Activated CD4-positive, CD25-positive, alpha-beta regulatory T cell (primary cell): ENCODE data around the gene CENPVL1.
"Not testable (repeated sequence)": the region's sequence is repeated elsewhere in the genome, so short reads cannot be mapped to it uniquely, and the experiment has no call there.

Source experiments
- DNase-seq, 4 experiments: peaks; one replicate each; lab custom pipeline; 2025; lab: John Stamatoyannopoulos, UW

Gene CENPVL1

DNA sequence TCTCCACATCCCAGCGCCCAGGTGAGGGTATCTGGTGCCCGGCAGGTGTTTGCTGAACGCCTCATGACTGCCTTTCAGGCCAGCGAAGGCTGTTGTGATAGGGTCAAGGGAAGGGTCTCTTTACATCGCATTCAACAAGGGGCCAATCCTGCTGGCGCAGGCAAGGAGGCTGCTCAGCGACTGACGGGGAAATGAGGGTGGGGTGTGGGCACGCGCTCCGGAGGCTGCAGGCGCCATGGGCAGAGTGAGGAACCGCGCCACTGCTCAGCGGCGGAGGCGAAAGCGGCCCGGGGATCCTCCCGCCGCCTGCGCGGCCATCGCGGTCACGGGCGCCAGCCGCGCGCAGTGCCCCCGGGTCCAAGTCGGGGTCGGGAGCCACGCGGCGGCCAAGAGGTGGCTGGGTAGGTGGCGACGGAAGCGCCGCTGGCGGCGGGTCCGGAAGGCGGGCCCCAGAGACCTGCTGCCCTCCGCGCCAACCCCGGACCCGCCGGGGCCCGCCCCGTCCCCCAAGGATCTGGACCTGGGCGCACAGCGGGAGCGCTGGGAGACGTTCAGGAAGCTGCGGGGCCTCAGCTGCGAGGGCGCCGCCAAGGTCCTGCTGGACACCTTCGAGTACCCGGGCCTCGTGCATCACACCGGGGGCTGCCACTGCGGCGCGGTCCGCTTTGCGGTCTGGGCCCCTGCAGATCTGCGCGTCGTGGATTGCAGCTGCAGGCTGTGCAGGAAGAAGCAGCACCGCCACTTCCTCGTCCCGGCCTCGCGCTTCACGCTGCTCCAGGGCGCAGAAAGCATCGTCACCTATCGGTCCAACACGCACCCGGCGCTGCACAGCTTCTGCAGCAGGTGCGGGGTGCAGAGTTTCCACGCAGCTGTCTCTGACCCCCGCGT is at the start of gene CENPVL1:
TSS of gene CENPVL1 (plus strand) at position 236 of the 888 bp plus-strand sequence. CDS start at position 236, 0 bp downstream.
- DNase-seq, result not testable (repeated sequence)

DNA sequence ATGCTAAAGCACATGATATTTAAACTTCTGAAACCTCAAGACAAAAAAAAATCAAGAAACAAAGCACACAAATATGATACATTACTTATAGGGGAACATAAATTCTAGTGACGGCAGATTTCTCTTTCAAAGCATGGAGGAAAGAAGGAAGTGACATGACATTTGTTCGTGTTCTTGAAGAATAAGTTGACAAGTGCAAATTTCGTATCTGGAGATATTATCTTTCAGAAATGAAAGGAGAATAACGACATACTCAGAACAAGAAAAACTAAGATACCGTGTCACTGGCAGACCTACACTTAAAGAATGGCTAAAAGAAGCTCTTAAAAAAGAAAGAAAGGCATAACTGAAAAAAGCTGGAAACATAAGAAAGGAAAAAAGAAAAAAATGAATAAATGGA is 44.3 kb upstream of the CENPVL1 start:
- DNase-seq, result no peak

DNA sequence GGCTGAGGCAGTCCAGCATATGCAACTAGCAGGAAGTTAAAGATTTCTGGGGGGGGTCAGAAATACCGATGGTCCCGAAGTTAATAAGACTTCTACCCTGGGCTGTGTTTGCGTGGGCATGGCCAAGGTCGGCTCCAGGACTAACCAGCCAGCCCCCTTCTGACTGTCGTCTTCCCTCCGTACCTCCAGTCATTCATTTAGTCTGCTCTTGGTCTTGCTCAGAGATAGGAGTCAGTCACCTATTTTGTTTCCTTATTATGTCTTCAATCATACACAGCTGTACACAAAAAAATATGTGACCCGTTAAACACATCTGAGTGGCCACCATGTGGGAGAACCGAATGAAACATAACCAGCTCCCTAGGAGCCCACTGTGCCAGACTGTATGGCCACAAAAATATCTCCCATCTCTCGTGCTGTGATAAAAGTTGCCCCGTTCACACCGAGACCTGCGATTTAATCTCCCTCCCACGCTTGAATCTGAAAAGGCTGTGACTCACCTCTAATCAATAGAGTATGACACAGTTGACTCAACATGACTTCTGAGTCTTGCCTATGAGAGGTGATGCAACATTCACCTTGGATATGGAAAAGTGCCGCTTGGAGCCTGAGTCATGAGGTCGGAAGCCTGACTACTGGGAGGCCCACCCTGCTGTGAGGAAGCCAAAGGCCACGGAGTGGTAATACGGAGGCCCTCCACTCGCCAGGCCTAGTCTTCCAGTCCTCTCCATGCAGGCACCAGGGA is 30.5 kb upstream of the CENPVL1 start:
- DNase-seq, result not testable (repeated sequence)

DNA sequence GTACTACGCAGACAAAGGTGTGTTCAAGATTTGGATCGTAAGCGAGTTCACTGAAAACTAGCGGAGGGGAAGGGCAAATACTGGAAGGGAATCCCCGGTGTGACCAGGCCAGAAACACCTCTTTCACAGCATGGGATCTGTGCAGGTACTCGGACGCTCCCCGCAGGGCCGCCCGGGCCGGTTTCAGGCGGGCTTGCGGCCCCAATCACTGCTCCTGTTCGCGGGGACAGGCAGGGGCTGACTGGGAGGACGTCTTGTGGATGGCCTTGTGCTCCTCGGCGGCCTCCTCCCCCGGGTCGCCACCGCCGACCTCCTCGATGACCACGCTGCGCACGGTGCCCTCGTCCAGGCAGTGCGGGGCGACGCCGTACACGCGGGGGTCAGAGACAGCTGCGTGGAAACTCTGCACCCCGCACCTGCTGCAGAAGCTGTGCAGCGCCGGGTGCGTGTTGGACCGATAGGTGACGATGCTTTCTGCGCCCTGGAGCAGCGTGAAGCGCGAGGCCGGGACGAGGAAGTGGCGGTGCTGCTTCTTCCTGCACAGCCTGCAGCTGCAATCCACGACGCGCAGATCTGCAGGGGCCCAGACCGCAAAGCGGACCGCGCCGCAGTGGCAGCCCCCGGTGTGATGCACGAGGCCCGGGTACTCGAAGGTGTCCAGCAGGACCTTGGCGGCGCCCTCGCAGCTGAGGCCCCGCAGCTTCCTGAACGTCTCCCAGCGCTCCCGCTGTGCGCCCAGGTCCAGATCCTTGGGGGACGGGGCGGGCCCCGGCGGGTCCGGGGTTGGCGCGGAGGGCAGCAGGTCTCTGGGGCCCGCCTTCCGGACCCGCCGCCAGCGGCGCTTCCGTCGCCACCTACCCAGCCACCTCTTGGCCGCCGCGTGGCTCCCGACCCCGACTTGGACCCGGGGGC is 28.2 kb upstream of the CENPVL1 start:
- not testable (repeated sequence) for DNase-seq

DNA sequence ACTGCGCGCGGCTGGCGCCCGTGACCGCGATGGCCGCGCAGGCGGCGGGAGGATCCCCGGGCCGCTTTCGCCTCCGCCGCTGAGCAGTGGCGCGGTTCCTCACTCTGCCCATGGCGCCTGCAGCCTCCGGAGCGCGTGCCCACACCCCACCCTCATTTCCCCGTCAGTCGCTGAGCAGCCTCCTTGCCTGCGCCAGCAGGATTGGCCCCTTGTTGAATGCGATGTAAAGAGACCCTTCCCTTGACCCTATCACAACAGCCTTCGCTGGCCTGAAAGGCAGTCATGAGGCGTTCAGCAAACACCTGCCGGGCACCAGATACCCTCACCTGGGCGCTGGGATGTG is 27.6 kb upstream of the CENPVL1 start, which contains the start of gene CENPVL2:
TSS of gene CENPVL2 (minus strand) at position 112 of the 343 bp plus-strand sequence. CDS start at position 112, 0 bp downstream.
- not testable (repeated sequence) for DNase-seq

DNA sequence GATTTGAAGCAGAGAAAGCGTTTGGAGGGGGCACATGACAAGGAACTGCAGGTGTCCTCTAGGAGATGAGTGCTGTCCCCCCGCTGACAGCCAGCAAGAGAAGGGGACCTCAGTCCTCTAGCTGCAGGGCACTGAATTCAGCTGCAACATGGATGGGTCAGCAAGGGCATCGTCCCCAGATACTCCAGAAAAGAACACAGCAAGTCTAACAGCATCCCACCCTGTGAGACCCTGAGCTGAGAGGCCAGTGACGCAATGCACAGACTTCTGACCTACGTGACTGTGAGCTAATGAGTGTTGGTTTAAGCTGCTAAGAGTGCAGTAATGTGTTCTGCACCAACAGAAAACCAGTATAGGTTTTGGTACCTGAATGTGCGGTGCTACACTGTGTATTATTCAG is 16.1 kb upstream of the CENPVL1 start:
- DNase-seq, result no peak

DNA sequence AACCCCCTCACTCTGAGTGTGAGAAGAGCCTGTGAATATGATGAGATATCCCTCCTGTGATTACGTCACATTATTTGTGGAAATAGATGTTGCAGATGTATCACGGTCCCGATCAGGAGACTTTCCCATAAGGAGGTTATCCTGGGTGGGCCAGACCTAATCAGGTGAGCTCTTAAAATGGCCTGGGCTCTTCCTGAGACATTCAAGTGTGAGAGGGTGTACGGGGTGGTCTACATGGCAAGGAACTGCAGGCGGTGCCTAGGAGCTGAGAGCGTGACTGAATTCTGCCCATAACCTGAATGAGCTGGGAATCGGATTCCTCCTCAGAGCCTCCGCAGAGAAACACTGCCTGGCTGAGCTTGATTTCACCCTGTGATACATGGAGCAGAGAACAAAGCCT is 12.9 kb upstream of the CENPVL1 start:
- no peak for DNase-seq

DNA sequence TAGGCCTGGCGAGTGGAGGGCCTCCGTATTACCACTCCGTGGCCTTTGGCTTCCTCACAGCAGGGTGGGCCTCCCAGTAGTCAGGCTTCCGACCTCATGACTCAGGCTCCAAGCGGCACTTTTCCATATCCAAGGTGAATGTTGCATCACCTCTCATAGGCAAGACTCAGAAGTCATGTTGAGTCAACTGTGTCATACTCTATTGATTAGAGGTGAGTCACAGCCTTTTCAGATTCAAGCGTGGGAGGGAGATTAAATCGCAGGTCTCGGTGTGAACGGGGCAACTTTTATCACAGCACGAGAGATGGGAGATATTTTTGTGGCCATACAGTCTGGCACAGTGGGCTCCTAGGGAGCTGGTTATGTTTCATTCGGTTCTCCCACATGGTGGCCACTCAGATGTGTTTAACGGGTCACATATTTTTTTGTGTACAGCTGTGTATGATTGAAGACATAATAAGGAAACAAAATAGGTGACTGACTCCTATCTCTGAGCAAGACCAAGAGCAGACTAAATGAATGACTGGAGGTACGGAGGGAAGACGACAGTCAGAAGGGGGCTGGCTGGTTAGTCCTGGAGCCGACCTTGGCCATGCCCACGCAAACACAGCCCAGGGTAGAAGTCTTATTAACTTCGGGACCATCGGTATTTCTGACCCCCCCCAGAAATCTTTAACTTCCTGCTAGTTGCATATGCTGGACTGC is 2.8 kb downstream of the CENPVL1 start:
- not testable (repeated sequence) for DNase-seq

DNA sequence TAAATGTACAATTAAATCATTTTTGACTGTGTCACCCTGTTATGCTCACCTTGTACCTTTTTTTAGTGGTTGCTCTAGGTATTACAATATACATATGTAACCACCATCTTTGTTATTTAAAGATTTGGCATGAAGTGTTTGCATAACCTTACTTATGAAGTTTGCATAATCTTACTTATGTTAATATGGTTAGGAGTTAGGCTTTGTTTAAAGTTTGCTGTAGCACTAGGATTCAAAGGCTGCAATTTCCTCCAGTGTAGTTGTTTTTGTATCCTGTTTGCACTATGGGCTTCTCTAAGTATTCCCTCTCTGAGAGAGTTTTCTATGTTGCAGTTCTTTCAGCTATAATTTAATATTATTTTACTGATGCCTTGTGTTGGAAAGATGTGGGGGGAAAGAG is 17.9 kb downstream of the CENPVL1 start:
- DNase-seq, result no peak

DNA sequence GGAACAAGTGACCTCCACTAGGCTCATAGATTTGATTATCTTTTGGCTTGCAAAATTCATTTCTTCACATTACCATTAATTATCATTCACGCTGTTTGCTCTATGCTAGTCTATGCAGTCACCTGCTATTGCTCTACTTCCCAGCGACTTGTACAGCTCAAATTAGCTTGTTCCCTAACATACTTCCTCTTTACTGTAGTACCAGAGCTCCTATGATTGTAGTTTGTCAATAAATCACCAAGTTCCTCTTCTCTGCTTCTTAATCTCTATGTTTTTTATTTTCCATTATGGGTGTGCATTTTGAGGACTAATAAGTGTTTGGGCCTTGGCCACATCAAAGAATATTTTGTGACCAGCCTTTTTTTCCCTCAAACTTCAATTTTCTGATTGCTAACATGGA is 26.8 kb downstream of the CENPVL1 start:
- DNase-seq, result no peak

DNA sequence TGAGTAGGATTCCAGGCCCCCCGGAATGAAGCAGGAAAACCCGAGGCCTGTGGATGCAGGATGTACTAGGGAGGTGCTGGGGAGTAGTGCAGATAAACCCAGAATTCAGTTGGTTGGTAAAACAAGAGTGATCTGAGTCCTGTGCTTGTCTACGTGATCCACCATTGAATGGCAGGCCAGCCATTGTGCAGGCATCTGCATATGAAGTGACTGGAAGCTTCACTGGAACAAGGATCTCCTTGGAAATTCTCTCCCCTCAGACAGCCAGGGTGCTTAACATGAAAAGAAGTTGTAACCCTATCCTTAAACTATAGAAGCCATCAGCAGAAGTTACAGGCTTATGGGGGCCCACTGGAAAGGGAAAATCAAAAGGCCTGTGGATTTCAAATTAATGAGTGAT is 32.3 kb downstream of the CENPVL1 start:
- no peak for DNase-seq

DNA sequence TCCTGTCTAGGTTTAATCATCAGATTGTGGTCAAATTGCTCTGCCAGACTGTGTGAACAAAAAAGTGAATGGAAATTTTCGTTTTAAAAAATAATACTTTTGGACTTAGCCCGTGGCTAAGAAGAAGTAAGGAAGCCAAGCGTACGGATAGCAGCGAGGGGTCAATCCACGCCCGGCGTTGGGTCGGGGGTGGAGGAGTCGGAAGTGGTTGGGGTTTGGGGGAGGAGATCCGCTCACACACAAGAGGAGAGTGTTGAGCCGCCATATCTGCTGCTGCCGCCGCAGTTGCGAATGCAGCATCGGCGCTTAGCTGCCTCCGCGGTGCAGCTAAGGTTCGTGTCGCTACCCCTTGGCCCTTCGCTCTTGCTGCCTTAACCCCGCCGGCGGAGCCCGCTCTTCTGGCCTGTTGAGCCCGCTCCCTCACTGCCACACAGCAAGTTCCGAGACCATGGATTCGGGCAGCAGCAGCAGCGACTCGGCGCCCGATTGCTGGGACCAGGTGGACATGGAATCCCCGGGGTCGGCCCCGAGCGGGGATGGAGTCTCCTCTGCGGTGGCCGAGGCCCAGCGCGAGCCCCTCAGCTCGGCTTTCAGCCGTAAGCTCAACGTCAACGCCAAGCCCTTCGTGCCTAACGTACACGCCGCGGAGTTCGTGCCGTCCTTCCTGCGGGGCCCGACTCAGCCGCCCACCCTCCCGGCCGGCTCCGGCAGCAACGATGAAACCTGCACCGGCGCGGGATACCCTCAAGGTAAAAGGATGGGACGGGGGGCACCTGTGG is 33.1 kb downstream of the CENPVL1 start, which contains the start of gene GSPT2:
TSS of gene GSPT2 (plus strand) at position 264 of the 779 bp plus-strand sequence. CDS start at position 449, 185 bp downstream.
- peak; percentile 5 to 31 (median 9) for DNase-seq

DNA sequence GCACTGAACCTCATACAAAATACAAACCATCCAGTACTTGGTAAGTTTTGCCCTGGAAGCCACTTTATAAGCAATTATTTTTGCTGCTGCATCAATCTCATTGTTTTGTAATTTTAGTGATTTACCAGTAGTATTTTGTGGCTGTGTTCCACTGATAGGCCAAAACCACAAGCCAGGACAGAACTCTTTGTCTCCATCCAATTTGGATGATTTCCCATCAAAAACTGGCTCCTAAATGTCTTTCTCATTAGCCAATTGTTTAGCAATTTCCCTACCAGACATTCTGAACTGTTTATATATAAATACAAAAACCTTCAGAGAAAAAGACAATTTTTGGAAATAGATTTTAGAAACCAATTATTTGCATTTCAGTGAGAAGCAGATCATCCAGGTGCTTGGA is 37.4 kb downstream of the CENPVL1 start:
- DNase-seq, result no peak

DNA sequence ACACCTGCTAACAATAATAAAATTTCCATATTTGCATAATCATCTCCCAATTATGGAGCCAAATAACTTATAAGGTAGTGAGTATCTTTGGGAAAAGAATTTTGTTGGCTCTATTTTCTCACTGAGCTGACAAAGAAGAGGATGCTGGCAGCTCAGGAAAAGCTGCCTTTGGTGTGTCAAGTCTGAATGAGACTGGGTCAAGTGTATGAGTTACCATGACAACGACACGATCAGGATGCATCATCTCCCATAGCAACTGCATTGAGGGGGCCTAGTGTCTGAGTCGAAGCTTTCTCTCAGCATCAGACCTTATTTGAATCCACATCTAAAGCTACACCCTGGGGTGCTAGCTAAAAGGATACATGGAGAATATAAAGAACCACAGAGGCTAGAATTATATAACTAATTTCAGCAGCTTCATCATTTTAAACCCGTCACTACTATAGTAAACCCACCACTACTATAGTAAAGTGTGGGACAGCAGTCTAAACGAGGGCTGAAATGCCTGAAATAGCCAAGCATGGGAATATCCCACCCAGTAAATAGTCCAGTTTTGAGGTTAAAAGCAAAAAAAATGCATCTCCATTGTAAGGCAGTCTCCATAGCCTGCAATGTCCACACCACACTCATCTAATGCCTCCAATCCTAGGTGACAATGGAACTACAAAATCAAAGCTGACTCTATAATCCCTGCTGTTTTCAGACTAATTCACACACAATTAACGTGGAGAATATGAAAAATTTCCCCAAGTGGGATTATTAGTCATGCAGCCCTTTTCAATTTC is 48.9 kb downstream of the CENPVL1 start:
- DNase-seq, result no peak

DNA sequence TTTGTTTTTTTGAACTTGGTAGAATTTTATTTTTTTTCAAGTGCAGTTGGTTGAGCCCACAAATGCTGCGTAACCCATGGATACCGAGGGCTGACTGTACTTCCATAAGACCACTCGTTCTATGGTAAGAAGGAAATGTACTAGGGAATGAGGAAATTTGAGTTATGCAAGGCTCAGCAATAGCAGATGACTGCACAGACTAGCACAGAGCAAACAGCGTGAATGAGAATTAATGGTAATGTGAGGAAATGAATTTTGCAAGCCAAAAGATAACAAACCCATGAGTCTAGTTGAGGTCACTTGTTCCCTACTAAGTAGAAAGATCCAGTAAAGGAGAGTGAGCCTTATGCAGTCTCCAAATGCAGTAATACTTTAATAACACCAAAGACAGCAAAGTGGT is 50.3 kb downstream of the CENPVL1 start:
- no peak for DNase-seq
